NAMALWA (cell line): ENCODE measurements around the gene SYCP2.

Experiments used
- DNase-seq: peaks from one replicate; pipeline ENCODE4 v3.0.0-alpha.2; 2015; ENCODE audit warnings: low spot score

SYCP2 gene

DNA sequence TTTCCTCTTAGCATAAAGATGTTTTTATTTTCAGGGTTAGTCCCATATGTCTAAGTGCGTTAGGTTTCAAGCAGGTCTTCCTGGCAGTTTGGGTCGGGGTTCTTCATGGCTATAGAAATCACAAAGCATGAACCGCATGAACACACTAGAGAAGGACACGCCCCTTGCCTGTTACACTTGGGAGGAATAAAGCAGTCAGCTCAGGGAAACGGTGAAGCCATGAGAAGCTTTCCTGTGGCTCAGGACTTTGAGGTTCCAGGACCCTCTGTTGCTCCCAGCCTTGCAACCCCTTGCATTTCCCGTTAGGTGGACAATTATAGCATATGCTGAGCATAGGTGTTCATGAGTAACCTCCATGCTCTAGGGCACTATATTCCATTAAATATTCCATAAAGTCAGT, 96.7 kb downstream of the SYCP2 start:
- no peak for DNase-seq

DNA sequence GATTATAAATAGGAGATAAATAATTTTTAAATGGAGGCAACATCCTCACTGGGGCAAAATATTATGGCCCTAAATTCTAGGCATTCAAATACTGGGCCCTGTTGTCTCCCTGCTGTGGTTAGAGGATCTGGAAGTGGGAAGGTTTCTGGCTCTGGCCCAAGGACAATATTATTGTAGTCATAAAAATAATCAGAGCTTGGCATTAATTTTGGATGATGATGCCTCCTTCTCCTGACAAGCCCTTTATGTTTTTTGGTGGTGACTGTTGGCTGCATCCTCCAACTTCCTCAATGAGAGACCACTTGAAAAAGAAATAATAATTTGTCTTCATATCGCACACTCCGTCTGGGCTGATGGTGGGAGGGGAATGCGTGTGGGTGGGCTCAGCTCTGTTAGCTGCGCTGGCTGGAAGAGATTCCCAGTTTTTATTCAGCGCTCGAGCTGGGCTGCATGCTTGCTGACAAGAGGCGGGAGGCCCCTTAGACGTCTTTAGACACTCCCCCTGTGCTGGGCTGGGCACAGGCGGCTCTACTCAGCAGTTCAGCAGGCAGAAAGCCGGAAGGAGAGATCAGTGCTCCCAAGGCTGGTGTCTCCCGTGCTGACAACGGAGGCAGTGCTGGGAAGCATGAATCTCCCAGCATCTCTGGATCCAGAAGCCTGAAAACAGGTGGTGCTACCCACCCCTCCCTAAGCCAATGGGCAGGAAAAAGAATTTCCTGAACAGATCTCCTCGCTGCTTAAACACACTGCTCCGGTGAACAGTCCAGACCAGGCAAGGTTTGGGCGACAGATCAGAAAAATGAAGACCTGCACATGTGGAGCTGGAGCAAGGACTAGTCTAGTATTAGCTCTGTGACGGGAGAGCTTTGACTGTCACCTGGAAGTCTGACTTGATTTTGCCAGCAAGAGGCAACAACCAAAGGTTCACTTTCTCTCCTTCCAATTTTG, 97.7 kb downstream of the SYCP2 start:
- DNase-seq: no peak

DNA sequence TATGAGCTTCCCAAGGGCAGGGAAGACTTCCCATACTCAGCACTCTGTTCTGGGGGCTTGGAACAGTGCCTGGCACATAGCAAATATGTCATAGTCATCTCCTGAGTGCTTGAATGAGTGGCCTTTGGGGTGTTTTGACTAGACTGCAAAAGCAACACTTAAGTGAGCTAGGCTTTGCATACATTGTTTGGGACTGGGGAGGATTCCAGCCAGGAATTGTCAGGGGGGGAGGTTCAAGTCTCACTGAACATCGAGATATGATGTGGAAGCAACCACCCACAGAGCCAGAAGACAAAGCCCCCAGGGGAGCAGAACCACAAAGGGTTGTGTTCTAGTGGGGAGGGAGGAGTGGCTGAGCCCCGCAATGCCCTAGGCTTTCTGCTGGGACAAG, 98.4 kb downstream of the SYCP2 start:
- DNase-seq: no peak

DNA sequence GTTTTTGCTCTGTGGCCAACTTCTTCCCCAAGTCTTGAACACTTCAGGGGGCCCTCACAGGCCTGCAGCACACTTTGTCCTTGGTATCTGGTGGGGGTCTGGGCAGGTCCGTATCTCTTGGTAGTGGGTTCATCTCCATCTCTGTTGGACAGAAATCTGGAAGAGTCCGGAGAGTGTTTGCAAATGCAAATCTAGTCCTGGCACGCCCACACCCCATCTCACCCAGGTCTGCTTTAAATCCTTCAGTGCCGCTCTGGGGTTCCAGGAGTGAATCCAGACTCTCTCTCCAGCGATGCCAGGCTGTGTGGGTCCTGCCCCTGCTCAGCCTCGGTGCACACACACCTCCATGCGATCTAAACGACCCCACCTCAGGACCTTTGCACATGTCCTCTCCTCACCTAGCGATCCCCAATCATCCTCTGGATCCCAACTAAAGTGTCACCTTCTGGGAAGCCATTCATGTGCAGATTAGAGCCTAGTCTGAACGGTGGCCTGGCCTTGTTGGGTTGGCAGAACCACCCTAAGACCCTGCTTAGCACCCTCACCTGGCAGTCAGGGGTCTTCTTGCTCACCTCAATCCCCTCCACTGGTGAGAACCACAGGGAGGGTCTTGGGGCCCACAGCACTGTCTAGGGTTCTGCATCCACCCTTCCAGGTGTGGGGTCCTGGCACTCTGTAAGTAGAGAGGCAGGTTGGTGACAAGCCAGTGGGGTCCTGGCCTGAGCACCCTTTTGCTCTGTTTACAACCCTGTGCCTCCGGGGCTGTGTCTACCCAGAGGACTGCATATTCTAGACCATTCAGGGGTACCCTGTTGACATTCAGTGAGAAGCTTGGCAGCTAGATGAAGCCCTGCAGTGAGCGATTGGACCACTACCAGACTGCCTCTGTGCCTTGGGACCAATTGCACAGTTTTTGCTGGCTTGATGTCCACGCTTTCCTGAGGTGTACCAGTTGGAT, 100.8 kb downstream of the SYCP2 start:
- no peak for DNase-seq

DNA sequence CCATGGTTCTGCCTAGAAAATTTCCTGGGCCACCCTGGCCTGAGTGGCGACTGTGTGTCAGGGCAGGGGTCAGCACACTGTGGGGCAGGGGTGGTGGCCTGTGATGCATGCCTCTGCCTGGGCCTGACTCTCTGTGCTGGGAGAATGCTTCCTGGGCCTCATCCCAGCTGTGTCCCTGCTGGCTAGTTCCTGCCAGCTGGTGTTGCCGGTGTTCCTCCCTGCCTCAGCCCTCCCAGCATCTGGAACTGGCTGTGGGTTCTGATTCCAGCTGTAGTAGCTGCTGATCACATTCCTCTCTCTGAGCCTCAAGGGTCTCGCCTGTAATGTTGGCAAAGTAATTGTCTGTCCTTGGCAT, 101.5 kb downstream of the SYCP2 start:
- DNase-seq: no peak

DNA sequence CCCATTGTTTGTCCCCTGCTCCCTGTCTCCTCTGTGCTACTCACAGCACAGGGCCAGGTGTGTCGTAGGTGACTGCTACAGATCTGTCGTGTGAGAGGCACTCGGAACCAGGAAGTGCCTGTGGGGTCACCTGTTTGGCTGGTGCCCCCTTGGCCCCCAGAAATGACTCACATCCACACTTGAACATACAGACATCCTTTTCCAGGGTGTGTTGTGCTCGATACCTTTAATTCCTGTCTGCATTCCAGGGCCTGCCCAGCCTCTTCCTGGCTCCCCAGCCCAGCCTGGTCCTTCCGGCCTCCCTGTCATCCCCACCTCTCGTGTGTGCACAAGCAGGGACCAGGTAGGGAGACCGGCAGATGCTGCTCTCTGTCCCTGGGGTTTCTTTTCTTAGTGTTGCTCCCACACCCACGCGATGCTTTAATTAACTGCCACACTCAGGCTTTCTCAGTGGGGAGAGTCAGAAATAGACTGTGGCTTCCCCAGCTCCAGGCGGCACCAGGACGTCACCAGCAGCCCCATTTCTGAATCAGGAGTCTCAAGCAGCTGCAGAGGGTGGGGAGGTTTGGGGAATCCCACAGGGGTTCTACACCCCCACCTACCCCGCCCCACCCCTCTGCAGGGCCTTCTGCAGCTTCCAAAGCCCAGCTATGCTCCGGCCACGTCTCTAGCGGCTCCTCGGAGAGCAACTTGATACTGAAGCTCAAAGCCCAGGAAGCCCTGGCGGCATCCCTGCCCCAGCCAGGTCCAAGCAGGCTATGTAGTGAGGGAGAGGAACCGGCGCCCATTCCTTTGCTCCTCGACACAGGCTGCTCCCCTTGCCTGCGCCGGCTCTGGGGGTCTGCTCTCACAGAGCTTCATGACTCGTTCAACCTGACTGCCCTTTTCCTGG, 102.2 kb downstream of the SYCP2 start:
- no peak for DNase-seq

DNA sequence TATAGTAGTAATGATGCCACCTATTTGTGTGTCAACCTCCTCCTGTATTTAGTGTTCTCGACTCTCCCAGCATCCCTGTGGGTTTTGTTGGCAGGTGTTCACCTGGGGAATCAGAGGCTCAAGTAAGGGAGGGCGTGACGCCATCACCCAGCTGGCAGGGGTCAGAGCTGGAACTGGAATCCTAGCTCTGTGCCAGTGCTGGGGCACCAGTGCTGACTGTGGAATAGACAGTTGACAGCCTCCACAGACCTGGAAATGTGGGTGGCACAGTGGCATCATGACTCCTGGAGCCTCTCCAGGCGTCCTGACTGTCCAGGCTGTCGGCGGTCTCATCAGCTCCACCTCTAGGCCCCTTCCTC, 102.8 kb downstream of the SYCP2 start:
- DNase-seq: no peak

DNA sequence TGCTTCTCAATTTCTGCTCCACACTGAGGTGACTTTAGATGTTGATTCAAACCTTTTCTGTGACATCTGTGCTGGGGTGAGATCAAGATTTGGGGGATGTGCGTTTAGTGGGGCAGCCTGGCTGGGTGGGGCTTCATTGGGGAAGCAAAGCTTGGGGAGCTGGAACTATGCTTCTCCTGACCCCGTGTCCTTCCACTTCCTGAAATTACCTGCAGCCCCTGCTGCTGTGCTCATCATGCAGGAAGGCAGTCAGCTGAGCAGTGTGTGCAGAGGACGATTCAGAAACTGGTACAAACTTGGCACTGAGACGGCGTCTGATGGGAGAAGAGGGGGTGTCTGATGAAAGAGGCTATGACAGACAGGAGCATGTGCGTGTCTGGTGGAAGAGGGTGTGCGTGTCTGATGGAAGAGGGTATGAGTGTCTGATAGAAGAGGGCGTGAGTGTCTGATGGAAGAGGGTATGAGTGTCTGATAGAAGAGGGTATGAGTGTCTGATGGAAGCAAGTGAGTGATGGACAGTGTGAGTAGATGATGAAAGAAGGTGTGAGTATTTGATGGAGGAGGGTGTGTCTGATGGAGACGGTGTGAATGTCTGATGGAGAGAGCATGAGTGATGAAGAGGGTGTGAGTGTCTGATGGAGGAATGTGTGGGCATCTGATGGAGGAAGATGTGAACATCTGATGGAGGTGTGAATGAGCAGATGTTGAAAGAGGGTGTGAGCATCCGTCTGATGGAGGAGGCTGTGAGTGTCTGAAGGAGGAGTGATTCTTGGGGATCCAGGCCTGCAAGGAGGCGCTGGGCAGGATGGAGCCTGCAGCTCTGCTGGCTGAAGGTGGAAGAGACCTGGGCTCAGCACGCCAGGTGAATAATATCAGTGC, 103.4 kb downstream of the SYCP2 start:
- no peak for DNase-seq

DNA sequence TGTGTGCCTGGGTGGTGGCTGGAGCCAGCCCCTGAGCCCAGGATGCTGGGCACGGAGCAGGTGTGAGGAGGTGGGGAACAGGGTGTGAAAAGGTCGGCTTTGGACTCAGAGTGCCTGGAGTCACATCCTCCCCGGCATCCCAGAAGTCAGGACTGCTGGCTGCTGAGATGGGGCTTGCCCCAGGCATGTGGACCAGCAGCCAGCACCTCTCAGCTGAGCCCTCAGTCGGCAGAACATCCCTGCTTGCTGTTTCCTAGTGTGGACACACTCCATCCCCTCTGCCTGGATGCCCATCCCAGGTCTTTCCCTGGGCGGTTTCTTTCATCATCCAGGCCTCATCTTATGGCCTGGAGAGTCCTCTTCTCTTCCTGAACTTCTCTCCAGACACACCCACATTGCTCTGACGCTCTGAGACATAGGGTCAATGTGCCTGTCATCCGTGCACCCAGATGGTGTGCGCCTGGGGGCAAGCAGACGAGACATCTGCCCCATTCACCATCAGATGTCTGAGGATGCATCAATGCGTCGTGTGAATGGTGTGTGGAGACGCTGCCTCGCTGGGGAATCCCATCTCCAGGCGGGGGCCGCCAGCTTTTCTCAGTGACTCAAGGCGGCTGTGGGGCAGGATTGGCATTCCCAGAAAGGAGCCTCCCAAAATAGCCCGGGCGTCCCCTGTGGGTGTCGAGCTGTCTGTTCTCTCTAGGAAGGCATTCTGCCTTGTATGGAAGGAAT, 104.2 kb downstream of the SYCP2 start:
- no peak for DNase-seq

DNA sequence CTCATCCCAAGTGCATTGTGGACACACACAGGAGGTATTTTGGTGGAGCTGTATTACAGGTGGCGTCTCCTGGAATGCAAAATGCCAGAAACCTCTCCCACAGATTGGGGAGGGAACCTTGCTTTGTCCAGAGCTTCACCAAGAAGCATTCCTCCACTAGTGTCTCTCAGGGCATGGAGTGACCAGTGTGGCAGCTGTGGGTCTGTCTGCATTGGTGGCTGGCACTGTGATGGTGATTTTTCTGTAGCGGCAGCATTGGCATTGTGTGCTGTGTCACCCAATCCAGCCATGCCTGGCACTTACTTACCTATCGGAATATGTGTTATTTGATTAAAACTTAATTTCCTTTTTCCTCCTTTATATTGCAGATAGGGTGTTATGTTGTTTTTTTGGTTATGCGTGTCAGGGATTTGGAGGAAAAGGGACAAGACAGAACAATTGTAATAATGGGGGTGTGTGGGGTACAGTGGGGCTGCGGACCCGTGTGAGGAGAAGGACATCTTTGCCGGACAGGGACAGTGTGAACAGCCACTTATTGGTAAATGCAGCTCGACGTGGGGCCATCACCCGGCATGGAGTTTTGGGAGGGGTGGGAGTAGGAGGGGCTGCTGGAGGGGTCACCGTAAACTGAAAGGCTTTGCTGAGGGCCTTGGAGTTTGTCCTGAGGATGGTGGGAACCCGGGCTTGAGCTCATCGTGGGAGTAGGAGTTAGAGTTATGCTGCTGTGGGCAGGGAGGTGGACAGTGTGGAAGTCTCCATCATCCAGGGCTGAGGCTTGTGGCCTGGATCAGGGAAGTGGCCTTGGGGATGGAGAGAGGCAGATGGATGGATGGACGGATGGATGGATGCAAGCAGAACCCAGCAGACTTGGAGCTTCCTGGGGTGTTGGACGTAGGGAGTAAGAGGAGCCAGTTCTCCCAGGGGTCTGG, 105.0 kb downstream of the SYCP2 start:
- DNase-seq: no peak

DNA sequence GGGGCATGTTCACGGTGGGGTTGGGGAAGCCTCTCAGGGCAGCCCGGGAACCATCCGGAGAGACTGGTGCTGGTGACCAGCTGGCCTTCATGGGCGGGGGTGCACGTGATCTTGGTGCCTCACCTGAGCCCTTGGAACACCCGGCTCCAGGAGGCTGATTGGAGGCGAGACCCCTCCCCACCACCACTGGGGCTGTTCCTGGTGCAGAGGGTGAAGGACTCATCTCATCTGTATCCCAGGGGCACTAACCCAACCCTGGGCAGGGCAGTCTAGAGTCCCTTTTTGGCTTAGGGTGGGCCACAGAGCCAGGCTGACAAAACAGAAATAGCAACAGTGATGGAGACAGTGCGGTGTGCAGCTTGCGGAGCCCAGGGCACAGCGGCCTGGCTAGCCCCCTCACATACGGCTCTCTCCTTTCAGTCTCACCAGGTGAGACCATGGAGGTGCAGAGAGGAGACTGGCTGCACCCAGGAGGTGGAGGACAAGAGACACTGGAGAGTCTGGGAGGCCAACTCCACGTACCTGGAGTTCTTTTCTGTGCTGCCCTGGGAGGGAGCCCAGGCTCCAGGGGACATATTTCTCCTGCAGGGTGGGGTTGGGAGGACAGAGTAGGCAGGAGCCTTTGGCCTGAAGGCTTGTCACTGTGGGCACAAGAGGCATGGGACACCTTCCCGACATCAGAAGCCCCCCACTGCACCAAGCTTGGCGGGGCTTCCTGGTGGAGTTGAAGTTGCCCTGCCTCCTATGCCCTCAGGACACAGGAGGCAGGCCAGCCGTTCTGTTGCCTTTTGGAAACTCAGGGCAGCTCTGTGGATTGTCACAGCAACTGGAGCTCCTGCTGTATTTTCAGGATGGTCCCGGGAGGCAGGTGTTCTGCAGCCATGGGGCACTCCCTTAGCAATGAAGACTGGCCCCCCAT, 106.0 kb downstream of the SYCP2 start:
- no peak for DNase-seq

DNA sequence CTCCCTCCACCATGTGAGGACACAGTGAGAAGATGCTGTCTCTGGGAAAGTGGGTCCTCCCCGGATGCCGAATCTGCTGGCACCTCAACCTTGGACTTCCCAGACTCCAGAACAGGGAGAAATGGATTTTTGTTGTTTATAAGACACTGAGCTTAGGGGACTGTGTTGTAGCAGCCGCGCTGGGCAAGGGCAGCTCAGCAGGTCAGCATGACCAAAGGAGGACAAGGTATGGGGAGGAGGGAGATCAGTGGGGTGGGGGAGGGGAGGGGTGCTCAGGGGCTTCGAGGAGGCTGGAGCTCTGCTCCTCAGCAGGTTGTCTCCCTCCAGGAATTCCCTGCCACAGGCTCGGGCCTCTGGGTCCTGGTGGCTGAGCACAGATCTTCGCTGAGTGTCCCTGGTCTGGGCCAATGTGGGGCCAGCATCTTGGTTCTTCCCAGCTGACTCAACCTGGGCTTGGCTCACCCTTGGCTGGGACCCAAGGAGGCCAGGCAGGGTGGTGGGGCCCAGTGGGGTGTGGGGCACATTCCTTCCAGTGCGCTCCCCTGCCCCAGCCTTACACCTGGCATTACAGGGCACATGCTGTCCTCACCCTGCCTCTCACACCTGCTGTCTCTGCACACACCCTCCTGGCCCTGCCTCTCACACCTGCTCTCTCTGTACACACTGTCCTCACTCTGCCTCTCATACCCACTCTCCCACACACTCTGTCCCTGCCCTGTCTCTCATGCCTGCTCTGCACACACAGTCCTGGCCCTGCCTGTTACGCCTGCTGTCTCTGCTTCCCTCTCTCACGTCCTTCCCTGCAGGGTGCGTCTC, 107.3 kb downstream of the SYCP2 start:
- no peak for DNase-seq

DNA sequence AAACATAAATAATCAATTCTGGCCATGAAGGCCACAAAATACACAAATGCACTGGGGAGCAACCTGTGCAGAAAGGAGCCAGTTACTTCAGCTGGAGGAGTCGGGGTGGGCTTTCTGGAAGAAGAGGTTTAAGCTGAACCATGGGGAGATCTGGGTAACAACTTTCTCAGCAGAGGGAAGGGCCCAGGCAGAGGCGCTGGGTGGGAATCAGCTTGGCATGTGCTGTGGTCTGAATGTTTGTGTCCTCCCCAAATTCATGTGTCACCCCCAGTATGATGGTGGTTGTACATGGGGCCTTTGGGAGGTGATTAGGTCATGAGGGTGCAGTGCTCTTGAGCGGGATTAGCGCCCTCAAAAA, 107.9 kb downstream of the SYCP2 start:
- no peak for DNase-seq

DNA sequence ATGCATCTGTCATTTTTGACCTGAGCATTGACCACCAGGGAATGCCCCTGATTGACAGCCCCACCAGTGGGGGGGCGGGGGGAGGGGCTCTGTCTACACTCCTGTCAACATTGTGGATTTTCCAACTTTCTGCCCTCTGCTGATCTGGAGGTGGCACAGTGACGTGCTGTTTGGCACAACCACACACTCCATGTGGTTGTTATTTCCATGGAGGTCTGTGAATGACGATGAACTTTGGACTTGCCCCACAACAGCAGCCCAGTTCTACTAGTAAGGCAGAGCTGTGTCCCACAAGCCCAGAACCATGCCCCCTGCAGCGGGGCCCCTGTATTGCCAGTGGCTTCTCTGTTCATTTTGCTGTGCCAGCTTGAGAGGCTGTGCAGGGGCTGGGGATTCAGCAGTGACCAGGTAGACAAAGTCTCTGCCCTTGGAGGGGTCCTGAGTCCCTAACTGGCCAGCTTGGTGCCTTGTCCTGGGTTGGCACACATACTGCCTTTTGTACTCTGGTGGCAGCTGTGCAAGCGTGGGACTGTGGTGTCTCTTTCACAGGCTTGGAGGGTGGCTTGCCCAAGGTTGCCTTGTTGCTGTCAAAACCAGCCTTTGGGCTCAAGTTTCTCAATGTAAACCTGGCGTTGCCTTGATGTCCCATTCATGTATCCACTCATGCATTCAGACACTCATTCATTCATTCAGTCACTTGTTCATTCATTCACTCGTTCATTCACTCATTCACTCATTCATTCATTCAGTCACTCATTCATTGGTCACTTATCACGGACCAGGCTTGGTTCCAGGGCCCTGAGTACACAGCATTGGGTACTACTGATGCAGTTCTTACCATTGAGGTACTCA, 108.5 kb downstream of the SYCP2 start:
- no peak for DNase-seq

DNA sequence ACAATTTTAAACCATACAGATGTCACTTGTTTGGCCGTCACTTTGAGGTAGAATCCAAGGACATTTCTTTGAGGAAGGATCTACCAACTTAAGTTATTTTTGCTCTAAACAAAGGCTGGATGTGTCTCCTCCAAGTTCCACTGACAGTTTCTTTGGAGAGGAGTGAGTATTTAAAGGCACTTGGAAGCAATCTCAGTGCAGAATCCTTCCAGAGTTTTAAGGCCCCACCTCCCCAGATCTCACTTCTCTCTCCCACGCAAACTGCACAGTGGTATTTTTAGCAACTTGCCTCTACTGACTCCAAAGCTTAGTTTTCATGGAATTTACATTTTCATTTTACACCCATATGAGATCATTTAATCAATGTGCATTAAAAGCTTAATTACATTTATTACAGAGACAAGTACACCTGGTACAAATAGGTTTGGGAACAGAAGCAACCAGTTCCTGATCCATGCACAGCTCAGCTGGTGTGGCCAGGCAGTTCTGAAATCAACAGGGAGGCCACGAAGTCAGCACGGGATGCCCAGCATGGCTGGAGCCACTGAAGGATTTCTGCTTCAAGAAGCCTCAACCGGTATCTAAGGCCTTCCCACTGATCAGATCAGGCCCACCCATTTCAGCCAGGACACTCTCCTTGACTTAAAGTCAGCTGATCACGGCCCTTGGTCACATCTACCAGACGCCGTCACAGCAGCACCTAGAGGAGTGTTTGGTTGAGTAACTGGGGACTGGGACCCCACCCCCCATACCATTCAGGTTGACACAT, 109.8 kb downstream of the SYCP2 start:
- no peak for DNase-seq

DNA sequence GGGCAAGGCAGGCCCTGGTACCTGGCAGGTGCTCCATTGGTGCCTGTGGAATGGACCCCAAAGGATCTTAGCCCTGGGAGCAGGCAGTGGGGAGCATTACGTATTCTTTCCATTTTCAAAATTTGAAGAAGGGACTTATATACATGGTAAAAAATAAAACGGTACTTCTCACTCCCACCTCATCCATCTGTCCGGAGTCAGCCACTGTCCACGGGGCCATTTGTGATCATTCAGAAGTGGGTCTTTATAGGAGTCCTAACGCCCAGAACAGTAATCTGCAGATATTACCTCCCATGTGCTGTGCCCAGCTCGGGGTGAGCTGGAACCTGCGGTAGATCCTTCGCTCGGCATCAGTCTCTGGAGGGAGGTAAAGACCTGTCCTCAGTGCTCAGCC, 110.4 kb downstream of the SYCP2 start:
- no peak for DNase-seq
